Measurements from ENCODE around the gene ARHGEF39.
"Not testable (repeated sequence)": the region's sequence is repeated elsewhere in the genome, so short reads cannot be mapped to it uniquely, and the experiment has no call there.

ARHGEF39 gene

DNA sequence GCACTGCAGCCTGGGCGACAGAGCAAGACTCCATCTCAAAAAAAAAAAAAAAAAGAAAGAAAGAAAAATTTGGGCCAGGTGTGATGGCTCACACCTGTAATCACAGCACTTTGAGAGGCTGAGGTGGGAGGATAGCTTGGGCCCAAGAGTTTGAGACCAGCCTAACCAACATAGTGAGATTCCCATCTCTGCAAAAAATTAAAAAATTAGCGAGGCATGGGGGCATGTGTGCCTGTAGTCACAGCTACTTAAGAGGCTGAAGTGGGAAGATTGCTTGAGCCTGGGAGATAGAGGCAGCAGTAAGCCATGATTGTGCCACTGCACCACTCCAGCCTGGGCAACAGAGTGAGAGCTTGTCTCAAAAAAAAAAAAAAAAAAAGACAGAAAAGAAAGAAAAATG, 11.4 kb downstream of the ARHGEF39 start:
- no peak for DNase-seq (ENCODE audit: low read depth in 4 of 4, low spot score in 1 of 4)

GRCh38 chr9:35652829-35653209, 12.2 kb downstream of the ARHGEF39 start:
- no peak for DNase-seq (ENCODE audit: low read depth in 4 of 4, low spot score in 1 of 4)

- DNase-seq (ENCODE audit: low read depth in 4 of 4, low spot score in 1 of 4), result no peak
These were observed 12.8 kb downstream of the ARHGEF39 start for GRCh38 chr9:35651956-35652828.

DNA sequence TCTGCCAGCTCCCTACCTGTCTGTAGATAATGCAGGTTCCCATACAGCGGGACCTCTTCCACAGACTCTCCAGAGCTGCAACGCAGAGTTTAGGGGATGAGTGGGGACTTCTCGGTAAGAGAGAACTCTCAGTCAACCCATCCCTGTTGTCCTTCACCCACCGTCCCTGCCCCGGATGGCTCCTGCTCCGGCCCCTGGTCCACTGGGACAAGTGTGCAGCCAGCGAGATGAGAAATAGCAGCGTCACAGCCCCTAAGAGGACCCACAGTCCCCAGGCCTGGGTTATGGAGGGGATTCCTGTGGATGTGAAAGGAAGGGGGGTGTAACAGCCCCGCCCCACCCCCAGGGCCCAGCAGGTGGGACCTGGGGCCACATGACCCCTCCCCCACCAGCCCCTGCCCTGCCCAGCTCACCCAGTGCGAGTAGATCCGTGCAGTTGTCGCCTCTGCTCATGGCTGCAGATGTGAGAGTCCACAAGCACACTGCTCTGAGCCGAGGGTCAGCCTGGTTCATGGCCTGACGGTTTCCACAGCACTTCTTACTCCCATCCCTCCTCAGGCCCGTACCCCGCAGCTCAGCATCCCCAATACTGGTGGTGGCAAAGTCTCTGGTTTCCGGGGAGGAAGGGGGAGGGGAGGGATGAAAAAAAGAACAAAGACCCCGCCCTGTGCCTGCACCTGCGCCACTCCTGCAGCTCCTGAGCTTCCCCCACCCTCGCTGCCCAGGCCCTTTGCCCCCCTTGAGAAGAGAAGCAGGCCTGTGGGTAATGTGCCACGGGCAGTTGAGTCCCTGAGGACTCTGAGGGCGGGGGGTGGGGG, 14.4 kb downstream of the ARHGEF39 start, which contains the start of gene SIT1:
SIT1 (minus strand) TSS at position 591 of the 818 bp plus-strand sequence; CDS start at position 513, 78 bp downstream.
- peak in 1 of 4 experiments; percentile 43 for DNase-seq (ENCODE audit: low read depth in 4 of 4, low spot score in 1 of 4)

- DNase-seq (ENCODE audit: low read depth in 4 of 4, low spot score in 1 of 4), result peak in 1 of 4 experiments; percentile 40
These were observed 15.3 kb downstream of the ARHGEF39 start for GRCh38 chr9:35649431-35650340.

GRCh38 chr9:35646533-35647265, 18.3 kb downstream of the ARHGEF39 start:
- DNase-seq (ENCODE audit: low read depth in 4 of 4, low spot score in 1 of 4), result peak; percentile 79 to 85 (median 83)

DNA sequence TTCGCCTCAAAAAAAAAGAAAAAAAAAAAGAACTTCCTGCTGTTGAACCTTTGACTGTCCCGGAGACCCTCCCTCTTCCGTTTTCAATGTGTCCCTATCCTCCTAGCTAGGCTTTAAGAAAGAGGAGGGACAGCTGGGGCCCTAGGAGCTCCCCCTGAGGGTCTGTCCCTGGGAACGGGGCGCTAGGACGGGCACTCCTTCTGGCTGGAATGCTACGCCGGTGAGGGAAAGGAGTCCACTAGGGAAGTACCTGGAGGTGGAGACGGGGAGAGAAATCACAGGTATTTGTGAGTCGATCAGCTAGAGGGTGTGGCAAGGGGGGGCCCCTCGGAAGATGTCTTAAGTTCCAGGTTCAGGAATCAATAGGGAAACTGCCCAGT, 18.9 kb downstream of the ARHGEF39 start:
- DNase-seq (ENCODE audit: low read depth in 4 of 4, low spot score in 1 of 4), result no peak

DNA sequence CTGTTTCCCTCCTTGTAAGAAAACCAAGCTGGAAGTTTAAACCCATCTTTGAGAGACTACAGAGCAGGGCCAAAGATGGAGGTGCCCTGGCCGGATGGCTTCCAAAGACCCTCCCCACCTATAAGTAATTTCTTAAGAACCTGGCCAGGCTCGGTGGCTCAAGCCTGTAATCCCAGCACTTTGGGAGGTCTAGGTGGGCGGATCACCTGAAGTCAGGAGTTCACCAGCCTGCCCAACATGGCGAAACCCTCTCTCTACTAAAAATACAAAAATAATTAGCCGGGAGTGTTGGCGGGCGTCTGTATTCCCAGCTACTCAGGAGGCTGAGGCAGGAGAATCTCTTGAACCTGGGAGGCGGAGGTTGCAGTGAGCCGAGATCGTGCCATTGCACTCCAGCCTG, 19.3 kb downstream of the ARHGEF39 start:
- DNase-seq (ENCODE audit: low read depth in 4 of 4, low spot score in 1 of 4), result not testable (repeated sequence)

DNA sequence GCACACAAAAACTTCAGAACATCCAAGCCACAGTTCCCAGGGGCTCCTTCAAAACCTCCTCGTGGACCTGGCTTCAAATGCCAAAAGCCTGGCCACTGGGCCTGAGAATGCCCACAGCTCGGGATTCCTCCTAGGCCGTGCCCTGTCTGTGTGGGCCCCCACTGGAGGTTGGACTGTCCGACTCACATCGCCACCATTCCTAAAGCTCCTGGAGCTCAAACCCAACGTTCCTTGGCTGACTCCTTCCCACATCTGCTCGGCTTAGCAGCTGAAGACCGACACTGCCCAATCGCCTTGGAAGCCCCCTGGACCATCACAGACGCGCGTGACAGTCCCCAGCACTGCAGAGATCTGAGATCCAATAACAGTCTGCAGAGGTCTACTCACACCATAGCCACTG, 21.9 kb downstream of the ARHGEF39 start:
- no peak for DNase-seq (ENCODE audit: low read depth in 4 of 4, low spot score in 1 of 4)

- DNase-seq (ENCODE audit: low read depth in 4 of 4, low spot score in 1 of 4), result not testable (repeated sequence)
These were observed 23.5 kb downstream of the ARHGEF39 start for GRCh38 chr9:35641478-35641877.

DNA sequence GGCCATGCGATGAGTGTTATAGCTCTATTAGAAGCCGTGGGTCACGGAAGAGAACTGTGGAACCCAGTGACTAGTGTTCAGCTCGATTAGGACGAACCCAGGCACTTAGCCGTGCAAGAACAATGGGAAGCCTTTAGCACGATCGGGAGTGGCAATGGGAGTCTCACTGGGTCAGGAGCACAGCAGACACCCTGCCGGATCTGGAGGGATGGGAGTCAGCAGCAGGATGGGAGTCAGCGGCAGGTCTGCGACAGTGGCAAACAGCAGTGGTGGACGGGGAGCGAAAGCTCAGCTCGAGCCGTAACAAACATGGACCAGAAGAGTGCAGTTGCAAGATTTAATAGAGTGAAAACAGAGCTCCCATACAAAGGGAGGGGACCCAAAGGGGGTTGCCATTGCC, 24.6 kb downstream of the ARHGEF39 start:
- DNase-seq (ENCODE audit: low read depth in 4 of 4, low spot score in 1 of 4), result not testable (repeated sequence)

GRCh38 chr9:35639631-35640030, 25.4 kb downstream of the ARHGEF39 start:
- no peak for DNase-seq (ENCODE audit: low read depth in 4 of 4, low spot score in 1 of 4)

DNA sequence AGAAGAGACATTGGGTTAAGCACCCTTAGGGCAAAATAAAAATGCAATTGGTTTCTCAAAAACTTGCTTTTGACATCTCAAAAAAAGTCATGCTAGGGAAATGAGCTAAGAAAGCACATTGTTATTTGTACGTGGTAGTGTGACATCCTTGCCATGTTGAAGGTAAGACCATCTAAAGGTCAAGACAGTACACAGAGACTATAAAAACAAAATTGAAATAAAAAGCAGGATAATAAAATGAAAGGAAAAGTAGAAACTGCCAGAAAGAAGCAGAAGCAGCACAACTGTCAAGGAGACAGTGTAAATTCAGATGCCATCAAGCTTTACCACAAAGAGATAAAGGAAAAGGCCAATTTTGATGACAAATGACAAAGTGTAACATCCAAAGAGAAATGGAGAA, 25.8 kb downstream of the ARHGEF39 start:
- DNase-seq (ENCODE audit: low read depth in 4 of 4, low spot score in 1 of 4), result not testable (repeated sequence)

DNA sequence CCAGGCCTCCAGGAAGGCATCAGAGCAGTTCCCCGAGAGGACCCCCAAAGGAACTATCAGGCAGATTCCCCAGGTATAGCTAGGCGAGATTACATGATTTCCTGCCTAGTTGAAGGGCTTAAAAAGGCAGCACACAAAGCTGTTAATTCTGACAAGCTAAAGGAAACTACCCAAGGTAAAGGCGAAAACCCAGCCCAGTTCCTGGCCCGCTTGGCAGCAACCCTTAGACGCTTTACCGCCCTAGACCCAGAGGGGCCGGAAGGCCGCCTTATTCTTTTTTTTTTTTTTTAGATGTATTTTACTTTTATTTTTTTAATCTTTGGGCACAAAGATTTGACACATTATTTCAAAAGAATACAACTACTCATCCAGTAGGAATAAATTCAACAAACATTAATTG, 26.2 kb downstream of the ARHGEF39 start:
- not testable (repeated sequence) for DNase-seq (ENCODE audit: low read depth in 4 of 4, low spot score in 1 of 4)

DNA sequence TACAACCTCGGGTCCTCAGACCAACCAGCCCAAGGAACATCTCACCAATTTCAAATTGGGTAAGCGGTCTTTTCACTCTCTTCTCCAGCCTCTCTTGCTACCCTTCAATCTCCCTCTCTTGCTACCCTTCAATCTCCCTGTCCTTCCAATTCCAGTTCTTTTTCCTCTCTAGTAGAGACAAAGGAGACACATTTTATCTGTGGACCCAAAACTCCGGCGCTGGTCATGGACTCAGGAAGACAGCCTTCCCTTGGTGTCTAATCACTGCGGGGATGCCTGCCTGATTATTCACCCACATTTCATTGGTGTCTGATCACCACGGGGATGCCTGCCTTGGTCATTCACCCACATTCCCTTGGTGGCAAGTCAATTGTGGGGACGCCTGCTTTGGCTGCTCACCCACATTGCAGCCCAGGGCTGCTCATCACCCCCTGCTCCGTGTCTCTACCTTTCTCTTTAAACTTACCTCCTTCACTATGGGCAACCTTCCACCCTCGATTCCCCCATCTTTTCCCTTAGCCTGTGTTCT, 27.5 kb downstream of the ARHGEF39 start:
- DNase-seq (ENCODE audit: low read depth in 4 of 4, low spot score in 1 of 4), result not testable (repeated sequence)

DNA sequence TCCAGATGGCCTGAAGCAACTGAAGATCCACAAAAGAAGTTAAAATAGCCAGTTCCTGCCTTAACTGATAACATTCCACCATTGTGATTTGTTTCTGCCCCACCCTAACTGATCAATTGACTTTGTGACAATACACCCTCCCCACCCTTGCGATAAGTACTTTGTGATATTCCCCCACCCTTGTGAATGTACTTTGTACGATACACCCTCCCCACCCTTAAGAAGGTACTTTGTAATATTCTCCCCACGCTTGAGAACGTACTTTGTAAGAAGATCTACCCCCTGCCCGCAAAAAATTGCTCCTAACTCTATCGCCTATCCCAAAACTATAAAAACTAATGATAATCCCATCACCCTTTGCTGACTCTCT, 28.1 kb downstream of the ARHGEF39 start:
- not testable (repeated sequence) for DNase-seq (ENCODE audit: low read depth in 4 of 4, low spot score in 1 of 4)

DNA sequence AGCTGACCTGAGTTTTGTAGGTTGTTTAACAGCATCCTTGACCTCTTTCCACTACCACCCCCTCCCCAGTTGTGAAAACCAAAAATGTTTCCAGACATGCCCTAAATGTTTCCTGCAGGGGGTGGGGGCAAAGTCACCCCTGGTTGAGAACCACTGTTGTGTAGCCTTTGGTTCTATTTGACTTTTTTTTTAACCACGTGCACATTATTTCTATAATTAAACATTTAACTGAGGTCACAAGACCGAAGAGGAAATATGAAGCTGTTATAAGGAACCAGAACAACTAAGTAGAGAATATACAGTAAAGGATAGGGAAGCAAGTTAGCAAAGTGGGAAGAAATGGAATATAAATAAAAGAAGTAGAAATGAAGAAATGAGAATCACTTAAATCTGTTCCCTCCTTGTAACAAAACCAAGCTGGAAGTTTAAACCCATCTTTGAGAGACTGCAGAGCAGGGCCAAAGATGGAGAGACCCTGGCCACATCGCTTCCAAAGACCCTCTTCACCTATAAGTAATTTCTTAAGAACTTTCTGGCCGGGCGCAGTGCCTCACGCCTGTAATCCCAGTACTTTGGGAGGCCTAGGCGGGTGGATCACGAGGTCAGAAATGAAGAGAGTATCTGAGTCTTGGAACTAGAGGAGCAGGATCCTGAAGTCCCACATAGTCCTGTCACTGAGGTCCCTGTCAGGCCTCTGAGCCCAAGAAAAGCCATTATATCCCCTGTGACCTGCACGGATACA, 28.7 kb downstream of the ARHGEF39 start:
- no peak for DNase-seq (ENCODE audit: low read depth in 4 of 4, low spot score in 1 of 4)

GRCh38 chr9:35635730-35636129, 29.3 kb downstream of the ARHGEF39 start:
- no peak for DNase-seq (ENCODE audit: low read depth in 4 of 4, low spot score in 1 of 4)

DNA sequence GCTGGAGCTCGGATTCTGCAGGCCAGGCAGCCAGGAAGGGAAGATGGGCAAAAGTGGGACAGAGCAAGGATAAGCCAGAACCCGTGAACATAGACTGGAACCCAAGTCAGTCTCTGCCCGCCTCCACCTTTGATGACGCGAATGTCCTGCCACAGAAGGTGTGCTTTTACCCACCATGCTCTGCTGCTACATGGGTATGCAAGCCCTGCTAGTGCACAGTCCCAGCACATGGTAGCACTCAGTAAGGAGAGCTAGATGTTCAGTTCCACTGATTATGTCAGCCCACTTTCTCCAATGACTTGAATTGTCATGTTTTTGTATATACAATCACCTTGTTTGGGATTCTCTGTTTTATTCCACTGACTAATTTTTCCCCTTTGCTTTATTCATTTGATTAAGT, 35.4 kb downstream of the ARHGEF39 start:
- no peak for DNase-seq (ENCODE audit: low read depth in 4 of 4, low spot score in 1 of 4)
